ENCODE results near the gene DNAJB11.
A peak's percentile ranks its signal among the peaks of the same experiment; 100 is the strongest.
"Not testable (repeated sequence)": the region's sequence is repeated elsewhere in the genome, so short reads cannot be mapped to it uniquely, and the experiment has no call there.

DNAJB11 gene

GRCh38 chr3:186552408-186553031, 18.0 kb upstream of the DNAJB11 start:
- DNase-seq = no peak

GRCh38 chr3:186564586-186564985, 5.9 kb upstream of the DNAJB11 start:
- DNase-seq = no peak

DNA sequence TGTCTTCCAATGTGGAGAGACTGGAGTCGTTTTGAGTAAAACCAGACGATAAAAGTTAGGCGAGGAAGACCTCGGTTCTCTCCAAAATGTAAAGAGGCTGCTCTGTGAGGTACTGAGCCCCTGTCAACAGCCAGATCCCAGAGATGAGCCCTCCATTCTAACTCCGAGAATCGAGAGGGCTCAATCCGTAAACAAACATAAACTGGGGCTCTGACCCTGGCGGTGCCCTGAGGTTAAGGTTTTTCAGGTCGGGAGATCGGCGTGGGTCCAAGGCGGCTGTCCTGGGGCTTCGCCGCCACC, 3.8 kb upstream of the DNAJB11 start:
- no peak for DNase-seq

DNA sequence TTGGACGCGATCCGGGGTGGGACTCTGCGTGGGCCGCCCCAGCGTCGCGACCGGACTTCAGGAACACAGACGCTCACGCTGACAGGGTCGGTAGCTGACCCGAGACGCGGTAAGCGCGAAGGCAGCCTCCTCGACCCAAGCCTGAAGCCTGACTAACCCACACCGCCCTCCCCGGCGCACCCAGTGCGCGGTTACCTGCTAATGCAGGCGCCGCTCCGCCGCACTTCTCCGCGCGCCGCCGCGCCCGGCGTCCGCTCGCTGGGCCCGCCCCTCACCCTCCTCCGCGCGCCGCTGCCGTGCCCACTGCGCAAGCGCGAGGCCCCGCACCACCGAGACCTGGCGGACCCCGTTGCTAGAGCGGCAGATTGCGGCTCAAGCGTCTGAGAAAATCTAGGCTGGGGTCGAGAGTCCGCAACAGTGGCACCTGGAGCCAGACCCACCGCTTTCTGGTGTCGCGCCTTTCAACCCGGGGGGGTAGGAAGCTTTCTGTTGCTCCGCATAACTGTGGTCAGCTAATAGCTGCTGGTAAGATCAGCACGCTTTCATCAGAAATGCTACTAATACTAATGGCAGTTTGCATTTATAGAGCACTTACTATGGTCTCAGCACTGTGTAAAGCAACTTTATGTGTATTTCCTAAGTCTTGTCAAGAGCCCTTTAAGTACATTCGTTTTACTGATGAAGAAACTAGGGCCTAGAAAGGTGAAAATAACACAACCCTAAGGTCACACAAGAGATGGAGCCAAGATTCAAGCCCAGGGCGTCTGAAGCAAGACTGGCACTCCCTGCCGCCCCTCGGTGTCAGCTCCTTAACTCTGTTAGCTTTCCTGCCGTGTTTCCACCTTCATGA, 3.2 kb upstream of the DNAJB11 start, which contains the start of gene TBCCD1:
TBCCD1 (minus strand) TSS at position 268 of the 850 bp plus-strand sequence. CDS start 3,010 bp downstream, outside the sequence.
- peak; percentile 99 to 100 for DNase-seq

- DNase-seq = not testable (repeated sequence)
Observed at GRCh38 chr3:186569361-186569760, 1.2 kb upstream of the DNAJB11 start.

DNA sequence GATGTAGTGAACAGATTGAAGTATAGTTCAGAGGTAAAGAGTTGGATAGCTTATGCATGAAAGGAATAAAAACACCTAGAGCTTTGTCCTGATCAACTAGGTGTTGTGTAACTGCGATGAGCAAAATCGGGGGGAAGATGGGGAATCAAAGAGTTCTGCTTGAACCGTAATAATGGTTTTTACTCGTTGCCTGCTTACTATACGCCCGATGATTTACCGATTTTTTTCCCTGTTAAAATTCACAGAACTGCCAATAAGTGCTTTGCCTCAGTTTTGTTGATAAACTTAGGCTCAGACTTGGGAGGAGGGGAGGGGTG, 783 bp upstream of the DNAJB11 start:
- DNase-seq = no peak

- DNase-seq = no peak
Observed at GRCh38 chr3:186570941-186571643, 572 bp downstream of the DNAJB11 start.

DNA sequence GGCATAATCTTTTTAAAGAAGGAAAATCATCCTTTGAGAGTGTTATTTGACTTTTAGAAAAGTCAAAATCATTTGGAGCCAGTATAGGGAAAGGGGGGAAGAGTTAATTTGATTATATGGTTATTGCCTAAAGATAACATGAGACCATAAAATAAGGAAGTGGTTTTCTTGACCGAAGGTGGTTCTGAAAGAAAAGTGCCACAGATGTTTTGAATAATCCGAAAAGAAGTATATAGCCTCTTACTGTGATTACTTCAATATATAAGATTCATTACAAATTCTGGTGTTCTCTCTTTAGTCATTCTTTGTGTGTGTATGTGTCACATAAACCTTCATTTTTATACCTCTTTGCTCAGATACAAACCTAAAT, 1.1 kb downstream of the DNAJB11 start:
- DNase-seq = no peak

- no peak for DNase-seq
Observed at GRCh38 chr3:186577521-186577920, 7.0 kb downstream of the DNAJB11 start.

GRCh38 chr3:186580785-186581184, 10.3 kb downstream of the DNAJB11 start:
- no peak for DNase-seq

- no peak for DNase-seq
Observed at GRCh38 chr3:186582541-186582940, 12.0 kb downstream of the DNAJB11 start.

GRCh38 chr3:186583831-186584230, 13.3 kb downstream of the DNAJB11 start:
- no peak for DNase-seq

DNA sequence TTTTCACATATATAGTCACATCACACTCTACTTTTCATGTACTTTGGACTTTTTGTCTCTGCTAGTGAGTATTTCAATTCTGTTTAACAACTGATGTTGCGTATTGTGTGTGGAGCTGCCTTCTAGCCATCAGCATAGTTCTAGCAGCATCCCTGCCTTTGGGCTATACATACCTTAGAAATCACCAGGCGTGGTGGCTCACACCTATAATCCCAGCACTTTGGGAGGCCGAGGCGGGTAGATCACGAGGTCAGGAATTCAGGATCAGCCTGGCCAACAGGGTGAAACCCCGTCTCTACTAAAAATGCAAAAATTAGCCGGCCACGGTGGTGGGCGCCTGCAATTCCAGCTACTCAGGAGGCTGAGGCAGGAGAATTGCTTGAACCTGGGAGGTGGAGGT, 15.7 kb downstream of the DNAJB11 start:
- not testable (repeated sequence) for DNase-seq

GRCh38 chr3:186587183-186587582, 16.7 kb downstream of the DNAJB11 start:
- no peak for DNase-seq

GRCh38 chr3:186588632-186589031, 18.1 kb downstream of the DNAJB11 start:
- no peak for DNase-seq

- DNase-seq = no peak
Observed at GRCh38 chr3:186589121-186589520, 18.6 kb downstream of the DNAJB11 start.

- DNase-seq = no peak
Observed at GRCh38 chr3:186589856-186590579, 19.5 kb downstream of the DNAJB11 start.

GRCh38 chr3:186590580-186591295, 20.2 kb downstream of the DNAJB11 start:
- DNase-seq = no peak

DNA sequence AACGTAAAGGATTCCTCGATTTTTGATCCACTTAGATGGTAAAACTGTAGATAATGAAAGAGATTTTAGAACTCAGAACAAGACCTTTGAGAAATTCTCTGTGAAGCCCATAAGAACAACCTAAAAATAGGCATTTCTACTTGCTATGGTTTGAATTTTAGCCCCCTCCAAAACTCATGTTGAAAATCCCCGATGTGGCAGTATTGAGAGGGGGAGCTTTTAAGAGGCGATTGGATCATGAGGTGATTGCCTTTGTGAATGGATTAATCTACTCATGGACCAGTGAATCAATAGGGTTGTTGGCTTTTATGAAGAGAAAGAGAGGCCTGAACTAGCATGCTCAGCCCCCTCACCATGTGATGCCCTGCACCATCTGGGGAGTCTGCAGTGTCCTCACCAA, 22.2 kb downstream of the DNAJB11 start:
- DNase-seq = no peak

DNA sequence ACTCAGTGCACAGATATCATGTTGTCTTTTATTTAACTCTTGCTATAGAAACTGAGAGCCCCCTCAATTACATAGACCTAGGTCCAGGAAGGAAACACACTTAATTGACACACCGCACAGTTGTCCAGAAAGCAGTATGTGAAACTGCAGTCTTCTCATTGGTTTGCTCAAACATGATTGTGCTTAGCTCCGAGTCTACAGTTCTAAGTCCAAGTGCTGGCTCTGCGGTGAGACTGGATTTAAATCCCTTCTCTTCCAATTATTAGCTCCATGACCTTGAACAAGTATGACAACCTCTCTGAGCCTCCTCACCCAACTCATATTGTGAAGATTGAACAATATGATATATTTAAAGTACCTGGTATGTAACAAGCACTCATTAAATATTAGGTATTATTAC, 23.3 kb downstream of the DNAJB11 start:
- DNase-seq = no peak

GRCh38 chr3:186594591-186595113, 24.1 kb downstream of the DNAJB11 start:
- no peak for DNase-seq

DNA sequence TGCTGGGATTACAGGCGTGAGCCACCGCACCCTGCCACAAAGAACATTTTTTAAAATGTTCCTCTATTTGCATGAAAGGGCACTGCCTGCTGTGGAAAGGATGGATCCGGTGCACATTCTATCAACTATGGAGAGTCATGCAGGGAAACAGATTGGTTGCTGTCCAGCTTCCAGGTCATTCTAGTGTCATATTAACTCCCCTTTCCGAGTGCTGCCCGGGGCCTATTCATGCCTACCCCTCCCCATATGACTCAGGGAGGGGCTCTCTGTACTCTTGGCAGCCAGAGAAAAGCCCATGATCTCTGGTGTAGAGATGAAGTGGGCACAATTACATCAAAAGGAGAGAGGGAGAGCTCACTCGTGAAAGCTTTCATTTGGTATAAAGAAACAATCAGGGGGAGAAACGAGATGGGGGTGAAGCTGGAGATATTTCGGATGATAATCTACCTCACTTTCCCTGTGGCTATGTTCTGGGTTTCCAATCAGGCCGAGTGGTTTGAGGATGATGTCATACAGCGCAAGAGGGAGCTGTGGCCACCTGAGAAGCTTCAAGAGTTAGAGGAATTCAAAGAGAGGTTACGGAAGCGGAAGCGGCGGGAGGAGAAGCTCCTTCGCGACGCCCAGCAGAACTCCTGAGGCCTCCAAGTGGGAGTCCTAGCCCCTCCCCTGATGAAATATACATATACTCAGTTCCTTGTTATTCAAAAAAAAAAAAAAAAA, 26.2 kb downstream of the DNAJB11 start:
- DNase-seq = no peak
